Activated CD8-positive, alpha-beta memory T cell treated with anti-CD3 and anti-CD28 coated beads, Interleukin-2, amount 50 U/mL, for 24 hours (primary cell): ENCODE results near the gene SELENOM.
"Not testable (repeated sequence)": the region's sequence is repeated elsewhere in the genome, so short reads cannot be mapped to it uniquely, and the experiment has no call there.

ENCODE experiments used
- DNase-seq: peaks from one replicate; pipeline ENCODE4 v3.0.0-alpha.2; 2020; ENCODE audit errors: extremely low read depth

The SELENOM gene

DNA sequence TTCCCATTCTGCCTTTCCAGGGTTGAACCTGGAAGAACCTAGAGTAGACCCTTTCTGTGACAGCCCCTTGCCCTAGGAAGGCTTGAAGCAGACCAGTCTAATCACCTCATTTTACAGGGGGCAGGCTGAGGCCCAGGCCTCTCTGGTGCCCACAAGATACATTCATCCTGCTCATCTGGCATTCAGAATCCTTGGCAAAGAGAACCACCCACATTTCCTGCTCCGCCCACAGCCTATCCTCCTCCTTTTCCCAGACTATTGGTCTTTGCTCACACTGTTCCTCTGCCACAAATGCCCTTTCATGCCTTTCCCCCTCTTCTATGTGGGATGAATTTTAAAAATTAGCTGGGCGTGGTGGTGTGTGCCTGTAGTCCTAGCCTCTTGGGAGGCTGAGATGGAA, 29.0 kb downstream of the SELENOM start:
- not testable (repeated sequence) for DNase-seq

DNA sequence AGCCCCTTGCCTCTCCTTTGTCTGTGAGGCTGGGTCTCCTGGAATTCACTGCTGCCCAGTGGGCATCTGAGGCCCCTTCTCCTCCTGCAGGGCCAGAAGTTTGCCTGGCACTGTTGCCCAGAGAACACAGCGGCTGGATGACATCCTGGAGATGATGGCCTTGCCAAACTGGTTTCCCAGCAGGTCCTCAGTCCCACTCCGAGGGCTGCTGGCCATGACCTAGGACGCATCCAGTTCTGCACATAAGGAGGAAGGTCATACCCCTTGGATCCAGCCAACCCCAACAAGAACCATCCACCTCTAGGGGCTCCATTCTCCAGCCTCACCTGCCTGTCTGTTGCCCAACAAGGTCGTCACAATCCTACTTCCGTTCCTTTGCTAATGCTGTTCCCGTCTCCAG, 29.7 kb downstream of the SELENOM start:
- DNase-seq = no peak

DNA sequence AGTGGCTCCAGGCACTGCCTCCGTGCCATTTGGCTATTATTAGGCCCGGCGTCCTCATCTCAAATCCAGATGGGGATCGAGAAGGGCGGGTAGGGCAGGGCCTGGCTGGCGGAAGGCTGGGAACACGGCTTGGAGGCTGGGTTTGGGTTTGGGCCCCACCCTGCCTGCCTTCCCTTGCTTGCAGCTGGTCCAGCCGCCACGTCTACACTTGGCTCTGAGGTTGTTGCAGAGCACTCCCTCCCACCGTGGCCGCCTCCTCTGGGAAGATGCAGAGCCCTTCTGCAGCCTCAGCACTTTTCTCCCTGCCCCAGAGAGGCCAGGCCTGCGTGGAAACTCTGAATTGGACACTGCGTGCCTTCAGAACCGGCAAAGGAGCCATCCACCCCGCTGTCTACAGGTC, 31.4 kb downstream of the SELENOM start:
- no peak for DNase-seq

DNA sequence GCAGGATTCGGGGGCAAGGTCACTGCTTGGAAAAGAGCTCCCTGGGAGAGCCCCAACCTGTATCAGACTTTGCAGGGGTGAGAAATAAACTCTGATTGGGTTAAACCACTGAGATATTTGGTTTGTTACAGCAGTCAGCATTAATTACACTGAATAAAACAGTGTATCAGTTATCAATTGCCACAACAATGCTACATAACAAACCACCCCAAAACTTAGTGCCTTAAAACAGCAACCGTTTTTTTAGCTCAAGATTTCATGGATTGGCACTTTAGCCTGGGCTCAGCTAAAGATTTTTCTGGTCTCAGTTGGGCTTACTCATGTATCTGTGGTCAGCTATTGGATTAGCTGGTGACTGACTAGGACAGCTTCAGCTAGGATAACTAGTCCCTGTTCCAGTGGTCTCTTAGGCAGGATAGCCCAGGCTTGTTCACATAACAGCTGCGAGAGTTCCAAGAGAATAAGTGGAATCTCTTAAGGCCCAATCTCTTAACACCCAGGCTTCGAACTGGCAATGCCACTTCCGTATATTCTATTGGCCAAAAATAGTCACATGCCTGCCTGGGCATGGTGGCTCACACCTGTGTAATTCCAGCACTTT, 33.7 kb downstream of the SELENOM start:
- DNase-seq = not testable (repeated sequence)

DNA sequence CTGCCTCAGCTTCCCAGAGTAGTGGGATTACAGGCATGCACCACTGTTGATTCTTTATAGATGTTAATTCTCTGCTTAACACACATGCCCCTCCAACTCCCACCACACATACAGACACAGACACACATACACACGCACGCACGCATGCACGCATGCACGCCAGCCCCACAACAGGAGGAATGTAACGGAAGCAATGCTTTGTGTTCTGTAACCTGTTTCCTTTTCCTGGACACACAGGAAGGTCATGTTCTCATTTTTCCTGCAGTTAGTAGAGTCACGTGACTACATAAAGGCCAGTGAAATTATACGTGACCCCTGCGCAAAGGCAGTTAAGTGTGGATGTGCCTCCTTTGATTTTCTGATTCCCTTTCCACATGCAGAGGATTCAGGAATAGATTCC, 34.2 kb downstream of the SELENOM start:
- DNase-seq = not testable (repeated sequence)

DNA sequence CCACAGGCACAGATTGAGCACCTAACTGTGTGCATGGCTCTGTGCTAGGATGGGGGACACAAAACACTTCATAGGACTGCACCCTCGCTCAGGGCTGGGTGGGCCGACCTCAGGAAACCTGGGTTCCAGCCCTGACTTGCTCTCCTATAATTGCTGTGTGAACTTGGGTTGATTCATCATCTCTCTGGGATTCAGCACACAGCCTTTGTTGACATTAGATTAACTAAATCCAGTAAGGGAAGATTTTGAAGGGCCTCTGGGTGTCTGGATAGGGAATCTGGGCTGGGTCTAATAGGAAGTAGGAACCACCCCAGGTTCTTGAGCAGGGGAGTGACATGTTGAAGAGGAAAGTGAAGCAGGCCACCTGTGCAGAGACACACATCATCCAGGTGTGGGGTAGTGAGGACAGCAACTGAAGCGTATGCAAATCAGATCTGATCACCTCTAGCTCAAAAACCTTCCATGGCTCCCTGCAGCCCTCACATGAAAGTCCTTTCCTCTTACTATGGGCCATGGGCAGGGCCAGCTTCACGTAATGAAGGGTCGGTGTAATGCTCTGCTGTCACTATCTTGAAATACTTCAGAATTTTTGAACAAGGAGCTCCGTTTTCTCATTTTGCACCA, 37.6 kb downstream of the SELENOM start:
- DNase-seq = not testable (repeated sequence)

DNA sequence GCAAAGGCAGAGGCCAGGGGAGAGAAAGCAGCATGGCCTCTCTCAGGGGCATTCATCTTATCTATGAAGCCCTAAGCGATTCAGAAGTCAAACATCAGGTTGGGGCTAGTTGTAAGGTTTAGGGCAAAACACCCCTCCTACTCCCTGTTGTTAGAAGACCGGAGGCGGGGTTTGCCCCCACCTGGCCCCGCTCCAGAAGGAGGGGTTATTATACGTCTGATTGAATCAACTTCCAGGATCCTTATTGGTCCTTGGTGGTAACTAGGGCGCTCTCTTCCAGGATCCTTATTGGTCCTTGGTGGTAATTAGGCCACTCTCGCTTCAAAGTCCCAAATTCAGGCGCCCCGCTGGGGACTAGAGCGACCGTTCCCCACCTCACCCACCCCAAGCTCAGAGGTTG, 38.4 kb downstream of the SELENOM start:
- DNase-seq = no peak

DNA sequence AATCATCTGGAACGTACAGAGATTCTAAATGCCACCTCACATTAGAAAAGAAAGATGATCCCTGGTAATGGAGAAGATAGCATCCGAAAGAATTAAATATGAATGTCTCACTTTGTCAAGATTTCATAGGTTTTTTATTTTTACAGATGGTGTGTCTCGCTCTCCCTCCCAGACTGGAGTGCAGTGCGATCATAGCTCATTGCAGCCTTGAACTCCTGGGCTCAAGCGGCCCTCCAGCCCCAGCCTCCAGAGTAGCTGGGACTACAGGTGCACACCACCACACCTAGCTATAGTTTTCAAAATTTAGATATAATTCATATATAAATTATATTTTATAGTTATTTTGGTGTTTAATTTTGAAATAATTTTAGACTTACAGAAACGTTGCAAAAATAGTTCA, 43.0 kb downstream of the SELENOM start:
- DNase-seq = no peak

DNA sequence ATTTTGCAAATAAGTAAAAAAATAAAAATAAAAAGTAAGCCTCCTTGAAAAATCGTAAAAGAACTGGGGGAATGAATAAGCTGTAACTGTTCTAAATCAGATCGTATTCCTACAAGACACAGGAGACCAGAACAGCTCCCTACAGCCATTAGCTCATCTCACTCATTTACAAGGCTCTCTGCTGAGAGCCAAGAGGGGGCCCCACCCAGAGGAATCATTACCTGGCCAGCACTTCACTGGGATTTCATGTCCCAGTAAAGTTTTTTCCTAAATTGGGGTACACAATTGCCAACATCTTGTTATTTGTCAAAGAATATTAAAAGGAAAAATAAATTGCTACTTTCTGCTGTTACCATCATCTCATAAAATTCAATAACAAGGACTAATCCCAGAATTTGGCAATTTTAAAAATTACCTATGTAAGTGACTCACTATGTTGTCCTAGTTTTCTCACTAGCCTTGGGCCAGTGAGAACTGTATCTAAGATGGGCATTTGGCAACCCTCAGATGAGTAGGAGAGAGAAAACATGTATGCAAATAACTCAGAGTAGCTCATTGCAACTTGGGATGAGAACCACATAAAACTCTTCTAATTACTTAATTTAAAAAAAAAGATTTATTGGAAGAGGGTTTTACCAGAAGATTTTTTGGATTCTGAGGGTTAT, 44.7 kb downstream of the SELENOM start:
- no peak for DNase-seq

DNA sequence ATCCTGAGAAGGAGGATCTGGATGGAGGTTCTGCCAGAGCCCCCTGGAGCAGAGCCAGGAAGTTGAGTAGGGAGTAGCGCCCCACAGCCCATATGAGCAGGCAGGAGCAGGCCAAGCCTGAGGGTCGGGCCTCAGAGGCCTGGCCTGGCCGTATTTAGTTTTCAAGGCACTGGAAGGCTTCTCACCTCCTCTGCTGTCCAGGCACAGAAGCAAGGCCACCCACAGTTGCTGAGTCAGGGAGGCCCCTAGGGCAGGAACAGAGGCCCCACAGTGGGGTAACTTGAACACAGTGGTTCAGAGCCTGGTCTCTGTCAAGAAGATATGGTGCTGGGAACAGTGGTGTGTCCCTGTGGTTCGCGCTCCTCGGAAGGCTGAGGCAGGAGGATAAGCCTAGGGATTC, 47.7 kb downstream of the SELENOM start:
- DNase-seq = not testable (repeated sequence)

DNA sequence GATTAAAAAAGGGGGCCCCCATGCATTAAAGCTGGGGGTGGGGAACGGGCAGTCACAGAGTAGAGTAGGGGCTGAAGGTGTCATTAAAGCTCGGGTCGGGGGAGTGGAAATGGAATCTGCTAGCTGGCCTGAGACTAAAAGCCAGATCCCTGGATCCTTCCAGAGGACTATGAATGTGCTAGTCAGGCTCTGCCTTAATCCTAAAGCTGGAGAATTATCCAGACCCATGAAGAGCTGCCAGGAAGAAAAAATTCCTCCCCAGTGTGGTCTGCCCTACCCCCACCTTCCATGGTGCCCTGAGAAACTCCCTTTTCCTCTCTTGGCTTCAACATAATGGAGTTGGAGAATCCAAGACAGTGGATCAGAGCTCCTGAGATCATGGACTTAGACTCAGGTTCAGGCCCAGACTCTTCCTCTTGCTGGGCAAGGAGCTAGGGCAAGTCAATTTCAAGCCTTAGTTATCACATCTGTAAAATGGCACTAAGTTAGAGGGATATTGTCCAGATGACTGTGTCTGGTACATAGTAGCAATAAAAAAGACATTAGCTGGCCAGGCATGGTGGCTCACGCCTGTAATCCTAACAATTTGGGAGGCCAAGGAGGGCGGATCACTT, 50.3 kb downstream of the SELENOM start:
- no peak for DNase-seq

DNA sequence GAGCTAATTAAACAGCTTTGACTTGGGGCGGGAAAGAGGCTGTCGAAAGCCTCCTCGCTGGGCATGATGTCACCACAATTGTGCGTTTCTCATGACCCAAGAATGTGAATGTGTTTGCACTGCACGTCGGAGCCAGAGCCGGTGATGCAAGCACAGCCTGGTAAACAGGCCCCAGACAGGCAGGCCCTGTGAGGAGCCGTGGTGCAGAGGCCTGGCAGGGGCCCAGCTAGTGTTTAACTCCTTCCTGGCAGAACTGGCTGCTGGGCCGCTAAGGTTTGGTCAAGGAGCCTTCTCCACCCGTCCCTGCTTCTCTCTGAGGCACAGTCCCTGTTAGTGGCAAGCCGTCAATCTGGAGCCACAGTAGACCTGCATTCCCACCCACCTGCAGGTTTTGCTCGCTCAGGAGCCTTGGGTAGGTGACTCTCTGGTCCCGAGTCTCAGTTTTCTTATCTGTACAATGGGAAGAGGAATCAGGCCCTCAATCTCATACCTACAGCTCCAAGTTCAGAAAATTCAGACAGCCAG, 51.7 kb downstream of the SELENOM start:
- DNase-seq = no peak

DNA sequence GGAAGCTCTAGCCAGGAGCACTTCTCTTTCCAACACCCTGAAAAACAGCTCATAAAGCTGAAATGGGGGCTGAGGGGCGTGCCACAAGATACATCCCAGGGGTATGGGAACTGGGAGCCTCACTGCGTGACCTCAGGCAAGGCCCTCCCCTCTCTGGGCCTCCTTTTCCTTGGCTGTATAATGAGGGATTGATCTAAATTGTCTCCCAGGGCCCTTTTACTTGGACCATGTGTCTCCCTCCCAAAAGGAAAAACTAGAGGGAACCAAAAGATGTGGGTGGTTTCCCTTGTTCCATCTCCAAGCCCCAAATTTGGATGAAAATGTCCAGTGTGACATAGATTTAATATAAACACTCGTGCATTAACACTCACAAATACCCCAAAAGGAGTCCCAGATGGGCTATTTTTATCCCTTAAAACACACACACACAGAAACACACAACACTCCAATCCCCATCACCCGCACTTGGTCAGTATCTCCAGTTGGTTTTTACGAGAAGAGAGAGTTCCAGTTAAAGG, 52.2 kb downstream of the SELENOM start:
- no peak for DNase-seq
